Mesenchymal stem cell (in vitro differentiated cells and primary cell): ENCODE data around the gene TUBB2A.
A peak's percentile ranks its signal among the peaks of the same experiment; 100 is the strongest.

ENCODE experiments used
- DNase-seq: peaks from one replicate; pipeline ENCODE4 v3.0.0-alpha.2; 2013
- H2AFZ ChIP-seq: one replicate; pipeline ENCODE4 v1.6.1; 2013; ENCODE audit warnings: low read depth, mild to moderate bottlenecking, control low read depth, inconsistent platforms, low read length, moderate library complexity
- H2AK5ac ChIP-seq: 2 replicates; pipeline ENCODE4 v1.6.1; 2013; ENCODE audit warnings: low read length, moderate library complexity, mild to moderate bottlenecking, inconsistent platforms; ENCODE audit not compliant: severe bottlenecking
- H2BK120ac ChIP-seq: one replicate; pipeline ENCODE4 v1.6.1; 2013; ENCODE audit warnings: low read depth, mild to moderate bottlenecking, inconsistent platforms, low read length, moderate library complexity
- H2BK12ac ChIP-seq, 2 experiments: one replicate each; pipeline ENCODE4 v1.6.1; 2013; ENCODE audit warnings: inconsistent platforms in 2 of 2, low read length in 2 of 2, mild to moderate bottlenecking in 2 of 2, moderate library complexity in 2 of 2, control low read depth in 1 of 2
- H2BK15ac ChIP-seq: one replicate; pipeline ENCODE4 v1.6.1; 2013; ENCODE audit warnings: mild to moderate bottlenecking, low read depth, inconsistent platforms; ENCODE audit not compliant: poor library complexity, severe bottlenecking
- H2BK5ac ChIP-seq: 2 replicates; pipeline ENCODE4 v1.6.1; 2013; ENCODE audit warnings: low read depth, mild to moderate bottlenecking, low read length, control low read depth, inconsistent platforms; ENCODE audit not compliant: poor library complexity, severe bottlenecking
- H3K14ac ChIP-seq, 2 experiments: one replicate each; pipeline ENCODE4 v1.6.1; 2013; ENCODE audit warnings: inconsistent platforms in 2 of 2, low read length in 2 of 2, control low read depth in 1 of 2, mild to moderate bottlenecking in 1 of 2, moderate library complexity in 1 of 2
- H3K18ac ChIP-seq, 2 experiments: one replicate each; pipeline ENCODE4 v1.6.1; 2013; ENCODE audit warnings: inconsistent platforms in 2 of 2, low read length in 2 of 2, control low read depth in 1 of 2, low read depth in 1 of 2, mild to moderate bottlenecking in 1 of 2
- H3K23ac ChIP-seq, 2 experiments: one replicate each; pipeline ENCODE4 v1.6.1; 2013; ENCODE audit warnings: inconsistent platforms in 2 of 2, low read length in 2 of 2, mild to moderate bottlenecking in 2 of 2, moderate library complexity in 2 of 2, control low read depth in 1 of 2
- H3K27ac ChIP-seq: 2 replicates; pipeline ENCODE4 v1.5.1; 2013; ENCODE audit warnings: mild to moderate bottlenecking, moderate library complexity, low read length, control low read depth, inconsistent platforms; ENCODE audit not compliant: poor library complexity, severe bottlenecking
- H3K27me3 ChIP-seq, 2 experiments: 2 replicates each; pipeline versions ENCODE4 v1.6.1 to v1.7.0; 2013; ENCODE audit warnings: low read length in 2 of 2, mild to moderate bottlenecking in 2 of 2, moderate library complexity in 2 of 2, control low read depth in 1 of 2, inconsistent platforms in 1 of 2; ENCODE audit not compliant: control insufficient read depth in 1 of 2, insufficient read depth in 1 of 2
- H3K36me3 ChIP-seq, 2 experiments: 2 replicates each; pipeline versions ENCODE4 v1.6.1 to v1.7.0; 2013; ENCODE audit warnings: low read length in 2 of 2, control low read depth in 1 of 2, inconsistent platforms in 1 of 2, low read depth in 1 of 2, mild to moderate bottlenecking in 1 of 2; ENCODE audit not compliant: insufficient read depth in 2 of 2, control insufficient read depth in 1 of 2
- H3K4ac ChIP-seq, 2 experiments: one replicate each; pipeline ENCODE4 v1.6.1; 2013; ENCODE audit warnings: inconsistent platforms in 2 of 2, low read length in 2 of 2, mild to moderate bottlenecking in 2 of 2, moderate library complexity in 2 of 2, control low read depth in 1 of 2, low read depth in 1 of 2
- H3K4me1 ChIP-seq: 2 replicates; pipeline ENCODE4 v1.6.1; 2013; ENCODE audit warnings: low read depth, low read length, control low read depth; ENCODE audit not compliant: control insufficient read depth, insufficient read depth
- H3K4me2 ChIP-seq: 2 replicates; pipeline ENCODE4 v1.6.1; 2013; ENCODE audit warnings: low read length, mild to moderate bottlenecking, inconsistent platforms; ENCODE audit not compliant: poor library complexity, severe bottlenecking
- H3K4me3 ChIP-seq, 2 experiments: 2 replicates each; pipeline versions ENCODE4 v1.5.1 to v1.7.0; 2013; ENCODE audit warnings: low read length in 2 of 2, mild to moderate bottlenecking in 2 of 2, control low read depth in 1 of 2, low read depth in 1 of 2; ENCODE audit not compliant: insufficient read depth in 1 of 2
- H3K79me1 ChIP-seq: replicated peaks from 2 replicates; pipeline ENCODE4 v1.6.1; 2013; ENCODE audit warnings: mild to moderate bottlenecking, control low read depth, low read length, inconsistent platforms; ENCODE audit not compliant: poor library complexity, severe bottlenecking
- H3K9ac ChIP-seq: 2 replicates; pipeline ENCODE4 v1.7.0; 2013; ENCODE audit warnings: mild to moderate bottlenecking, low read length, moderate library complexity
- H3K9me3 ChIP-seq: 2 replicates; pipeline ENCODE4 v1.7.0; 2013; ENCODE audit warnings: mild to moderate bottlenecking, low read length; ENCODE audit not compliant: control insufficient read depth
- H4K8ac ChIP-seq: one replicate; pipeline ENCODE4 v1.6.1; 2013; ENCODE audit warnings: inconsistent platforms, mild to moderate bottlenecking, low read length, moderate library complexity
- H4K91ac ChIP-seq: one replicate; pipeline ENCODE4 v1.6.1; 2013; ENCODE audit warnings: mild to moderate bottlenecking, low read length, inconsistent platforms
- WGBS: methylation state at CpG from one replicate; pipeline ENCODE4 v1.1.7; 2013; ENCODE audit warnings: mixed read lengths; 5-methylcytosine and 5-hydroxymethylcytosine counted together

TUBB2A gene

GRCh38 chr6:3109761-3110160, 47.6 kb downstream of the TUBB2A start:
- Histone ChIP-seq H4K91ac (no peak overlapping the region), H3K23ac (no peak overlapping the region), H3K18ac (no peak overlapping the region), H3K9ac (no peak overlapping the region), H3K27me3 (no peaks in the 10 kb centered on the region), H3K4me1 (no peaks in the 10 kb centered on the region), H2AFZ (no peak overlapping the region), H4K8ac (no peak overlapping the region), H3K4ac (no peak overlapping the region), H3K14ac (no peak overlapping the region), H2BK5ac (no peak overlapping the region), H2BK120ac (no peak overlapping the region), H3K27ac (no peak overlapping the region), H3K9me3 (no peaks in the 10 kb centered on the region), H3K79me1 (peaks cover 43% of the 10 kb centered on the region), H2BK12ac (no peak overlapping the region), H2BK15ac (no peak overlapping the region), H3K36me3 (peaks cover 50 to 92% of the 10 kb centered on the region in 2 experiments), H3K4me2 (no peak overlapping the region), H2AK5ac (no peak overlapping the region), H3K4me3 (no peak overlapping the region)
- 96% methylated on average over 2 of the region's 3 CpGs for WGBS
- no peak for DNase-seq

GRCh38 chr6:3108746-3109414, 48.5 kb downstream of the TUBB2A start:
- Histone ChIP-seq H3K36me3 (peaks cover 43 to 92% of the 10 kb centered on the region in 2 experiments), H2BK15ac (no peak overlapping the region), H3K9ac (peak overlapping the region; percentile 51), H3K79me1 (peaks cover 35% of the 10 kb centered on the region), H4K8ac (no peak overlapping the region), H3K27me3 (no peaks in the 10 kb centered on the region), H2BK120ac (no peak overlapping the region), H4K91ac (no peak overlapping the region), H3K4me3 (no peak overlapping the region), H3K27ac (no peak overlapping the region), H3K18ac (no peak overlapping the region), H3K4me2 (no peak overlapping the region), H2BK12ac (no peak overlapping the region), H3K14ac (no peak overlapping the region), H2AK5ac (no peak overlapping the region), H2AFZ (no peak overlapping the region), H3K4me1 (no peaks in the 10 kb centered on the region), H3K23ac (no peak overlapping the region), H2BK5ac (no peak overlapping the region), H3K9me3 (no peaks in the 10 kb centered on the region), H3K4ac (no peak overlapping the region)
- whole genome bisulfite sequencing: 94% methylated on average over 10 of the region's 10 CpGs
- DNase-seq: no peak
